ENCODE results near the gene RAD18.

The RAD18 gene

DNA sequence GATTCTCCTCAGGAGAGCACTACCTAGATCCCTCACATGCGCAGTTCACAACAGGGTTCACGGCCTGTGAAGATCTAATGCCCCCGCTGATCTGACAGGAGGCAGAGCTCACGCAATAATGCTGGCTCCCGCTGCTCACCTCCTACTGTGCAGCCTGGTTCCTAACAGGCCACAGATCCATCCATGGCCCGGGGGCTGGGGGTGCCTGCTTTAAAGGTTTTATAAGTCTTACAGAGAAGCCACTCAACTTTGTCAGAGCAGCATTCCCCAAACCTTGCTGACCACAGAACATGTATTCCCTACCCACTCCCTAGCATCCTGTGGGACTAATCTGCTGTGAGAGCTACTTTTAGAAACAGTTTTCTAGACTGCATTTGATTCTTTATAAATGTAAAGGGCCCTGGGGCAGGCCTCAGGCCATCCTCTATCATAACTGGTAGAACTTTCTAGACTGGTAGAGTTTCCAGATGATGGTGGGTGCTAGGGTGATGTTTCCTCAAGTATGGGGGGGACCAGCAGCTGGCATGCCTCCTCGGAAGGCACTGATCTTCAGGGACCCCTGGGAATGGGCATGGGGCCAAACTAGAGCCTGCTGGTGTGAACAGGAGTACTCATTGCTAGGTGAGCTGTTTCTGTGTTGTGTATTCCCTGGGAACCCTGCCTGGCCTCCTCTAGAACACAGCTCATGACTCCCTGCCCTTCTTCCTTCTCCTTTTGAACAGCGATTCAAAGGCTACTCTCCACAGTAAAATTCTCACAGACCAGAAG is 25.7 kb upstream of the RAD18 start:
- Histone ChIP-seq H3K4me1 (ENCODE audit: insufficient read depth, low read length, severe bottlenecking) (no peaks in the 10 kb centered on the region), H3K27ac (ENCODE audit: low read depth, low read length, poor library complexity, severe bottlenecking) (no peak overlapping the region), H3K9me2 (ENCODE audit: low read depth, low read length) (no peaks in the 10 kb centered on the region), H3K4me2 (ENCODE audit: low read length) (no peak overlapping the region), H4K20me1 (ENCODE audit: insufficient read depth, low read length) (no peaks in the 10 kb centered on the region), H3K4me3 (ENCODE audit: low read depth, low read length, poor library complexity, severe bottlenecking) (no peak overlapping the region), H3K27me3 (ENCODE audit: insufficient read depth, low read length) (no peaks in the 10 kb centered on the region), H3F3A (ENCODE audit: insufficient read depth, low read length) (no peaks in the 10 kb centered on the region), H3K36me3 (ENCODE audit: insufficient read depth, low read length) (no peaks in the 10 kb centered on the region), H3K79me2 (ENCODE audit: insufficient read depth, low read length) (no peaks in the 10 kb centered on the region), H2AFZ (ENCODE audit: low read length) (no peak overlapping the region), H3K9me3 (ENCODE audit: low read length) (no peaks in the 10 kb centered on the region), H3K9ac (ENCODE audit: low read length) (no peak overlapping the region)
- TF ChIP-seq EZH2 (IDR thresholded peaks at IDR 0.05; ENCODE audit: borderline replicate concordance, low read length) = no peak
- TF ChIP-seq, protein P1, sequence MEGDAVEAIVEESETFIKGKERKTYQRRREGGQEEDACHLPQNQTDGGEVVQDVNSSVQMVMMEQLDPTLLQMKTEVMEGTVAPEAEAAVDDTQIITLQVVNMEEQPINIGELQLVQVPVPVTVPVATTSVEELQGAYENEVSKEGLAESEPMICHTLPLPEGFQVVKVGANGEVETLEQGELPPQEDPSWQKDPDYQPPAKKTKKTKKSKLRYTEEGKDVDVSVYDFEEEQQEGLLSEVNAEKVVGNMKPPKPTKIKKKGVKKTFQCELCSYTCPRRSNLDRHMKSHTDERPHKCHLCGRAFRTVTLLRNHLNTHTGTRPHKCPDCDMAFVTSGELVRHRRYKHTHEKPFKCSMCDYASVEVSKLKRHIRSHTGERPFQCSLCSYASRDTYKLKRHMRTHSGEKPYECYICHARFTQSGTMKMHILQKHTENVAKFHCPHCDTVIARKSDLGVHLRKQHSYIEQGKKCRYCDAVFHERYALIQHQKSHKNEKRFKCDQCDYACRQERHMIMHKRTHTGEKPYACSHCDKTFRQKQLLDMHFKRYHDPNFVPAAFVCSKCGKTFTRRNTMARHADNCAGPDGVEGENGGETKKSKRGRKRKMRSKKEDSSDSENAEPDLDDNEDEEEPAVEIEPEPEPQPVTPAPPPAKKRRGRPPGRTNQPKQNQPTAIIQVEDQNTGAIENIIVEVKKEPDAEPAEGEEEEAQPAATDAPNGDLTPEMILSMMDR (IDR thresholded peaks at IDR 0.05; ENCODE audit: low read length) = no peak

- no peak overlapping the region for H2AFZ ChIP-seq (ENCODE audit: low read length)
- no peaks in the 10 kb centered on the region for H3K4me1 ChIP-seq (ENCODE audit: insufficient read depth, low read length, severe bottlenecking)
- no peak overlapping the region for H3K4me2 ChIP-seq (ENCODE audit: low read length)
- H3K27ac ChIP-seq (ENCODE audit: low read depth, low read length, poor library complexity, severe bottlenecking) = no peak overlapping the region
- H3K9me3 ChIP-seq (ENCODE audit: low read length) = no peaks in the 10 kb centered on the region
- TF ChIP-seq, protein P1 (IDR thresholded peaks at IDR 0.05; ENCODE audit: low read length) = no peak
- TF ChIP-seq EZH2 (IDR thresholded peaks at IDR 0.05; ENCODE audit: borderline replicate concordance, low read length) = no peak
- no peaks in the 10 kb centered on the region for H3K79me2 ChIP-seq (ENCODE audit: insufficient read depth, low read length)
- H3K27me3 ChIP-seq (ENCODE audit: insufficient read depth, low read length) = no peaks in the 10 kb centered on the region
- H3K9ac ChIP-seq (ENCODE audit: low read length) = no peak overlapping the region
- no peaks in the 10 kb centered on the region for H4K20me1 ChIP-seq (ENCODE audit: insufficient read depth, low read length)
- H3K9me2 ChIP-seq (ENCODE audit: low read depth, low read length) = no peaks in the 10 kb centered on the region
- no peak overlapping the region for H3K4me3 ChIP-seq (ENCODE audit: low read depth, low read length, poor library complexity, severe bottlenecking)
- no peaks in the 10 kb centered on the region for H3F3A ChIP-seq (ENCODE audit: insufficient read depth, low read length)
- H3K36me3 ChIP-seq (ENCODE audit: insufficient read depth, low read length) = no peaks in the 10 kb centered on the region
These were observed 25.0 kb upstream of the RAD18 start for GRCh38 chr3:8988384-8988655.

DNA sequence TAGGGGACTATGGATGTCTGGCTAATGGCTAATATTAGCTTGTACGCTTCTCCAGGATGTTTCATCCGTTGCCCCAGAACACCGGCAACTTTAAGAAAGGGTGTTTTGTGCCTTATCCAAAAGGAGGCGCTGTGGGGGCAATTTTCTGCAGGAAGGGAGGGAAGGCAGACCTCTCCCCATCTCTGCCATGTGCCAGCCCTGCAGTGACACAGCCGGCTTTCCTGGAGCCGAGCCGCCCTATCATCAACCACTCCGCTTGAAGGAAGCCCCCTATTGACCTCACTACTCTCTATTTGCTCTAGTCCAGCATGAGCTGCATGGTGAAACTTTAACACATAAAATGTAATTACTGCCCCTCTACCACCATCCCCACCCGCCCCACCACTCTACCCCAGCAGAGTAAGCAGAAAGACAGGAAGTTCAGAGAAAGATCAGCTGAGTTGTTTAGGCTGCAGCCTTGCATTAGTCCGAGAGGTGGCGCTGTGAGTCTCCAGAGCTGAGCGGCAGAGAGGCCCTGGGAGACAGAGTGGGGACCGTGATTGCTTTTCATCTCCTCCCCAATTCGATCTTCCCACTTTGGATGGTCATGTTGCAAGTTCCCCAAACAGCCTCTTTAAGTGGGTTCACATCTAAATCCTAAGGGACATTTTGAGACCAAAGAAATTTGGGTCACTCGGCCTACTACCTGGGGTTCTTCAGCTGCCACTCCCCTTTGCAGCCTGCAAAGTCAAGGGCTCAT is 24.5 kb upstream of the RAD18 start:
- H3K36me3 ChIP-seq (ENCODE audit: insufficient read depth, low read length) = no peaks in the 10 kb centered on the region
- no peaks in the 10 kb centered on the region for H3K9me2 ChIP-seq (ENCODE audit: low read depth, low read length)
- H3K79me2 ChIP-seq (ENCODE audit: insufficient read depth, low read length) = no peaks in the 10 kb centered on the region
- H4K20me1 ChIP-seq (ENCODE audit: insufficient read depth, low read length) = no peaks in the 10 kb centered on the region
- H3K9me3 ChIP-seq (ENCODE audit: low read length) = no peaks in the 10 kb centered on the region
- no peak overlapping the region for H3K9ac ChIP-seq (ENCODE audit: low read length)
- no peak overlapping the region for H3K4me3 ChIP-seq (ENCODE audit: low read depth, low read length, poor library complexity, severe bottlenecking)
- no peak overlapping the region for H3K27ac ChIP-seq (ENCODE audit: low read depth, low read length, poor library complexity, severe bottlenecking)
- H3K4me1 ChIP-seq (ENCODE audit: insufficient read depth, low read length, severe bottlenecking) = no peaks in the 10 kb centered on the region
- no peak overlapping the region for H3K4me2 ChIP-seq (ENCODE audit: low read length)
- no peak for TF ChIP-seq EZH2 (IDR thresholded peaks at IDR 0.05; ENCODE audit: borderline replicate concordance, low read length)
- TF ChIP-seq, protein P1 (IDR thresholded peaks at IDR 0.05; ENCODE audit: low read length) = peak; percentile 91
- H2AFZ ChIP-seq (ENCODE audit: low read length) = no peak overlapping the region
- no peaks in the 10 kb centered on the region for H3F3A ChIP-seq (ENCODE audit: insufficient read depth, low read length)
- H3K27me3 ChIP-seq (ENCODE audit: insufficient read depth, low read length) = no peaks in the 10 kb centered on the region

Data from OCI-LY1 (cell line).